Testis (tissue), 3 donors: ENCODE data around the gene DDRGK1. TPM values are rescaled to one million over a fixed set of nuclear protein-coding genes. Genes with fewer than 3 reads are reported as not detected.
"Not testable (repeated sequence)": the region's sequence is repeated elsewhere in the genome, so short reads cannot be mapped to it uniquely, and the experiment has no call there.

ENCODE experiments used
- DNase-seq: peaks from one replicate; pipeline ENCODE4 v3.0.0-alpha.2; 2019
- H3K27ac ChIP-seq, 2 donors: fragments of 200-600 bp; sonication (generic); one replicate each; pipeline ENCODE4 v1.5.1; 2019
- H3K27me3 ChIP-seq: fragments of 200-600 bp; sonication (generic); one replicate; pipeline ENCODE4 v1.5.1; 2019
- H3K36me3 ChIP-seq: fragments of 200-600 bp; sonication (generic); one replicate; pipeline ENCODE4 v1.5.1; 2017; ENCODE audit warnings: low read depth; ENCODE audit errors: missing control alignments
- H3K4me1 ChIP-seq: fragments of 200-600 bp; sonication (generic); one replicate; pipeline ENCODE4 v1.5.1; 2019
- H3K4me3 ChIP-seq, 2 donors: fragments of 200-600 bp; sonication (generic); one replicate each; pipeline ENCODE4 v1.5.1; 2017 to 2019
- H3K9me3 ChIP-seq: fragments of 200-600 bp; sonication (generic); one replicate; pipeline ENCODE4 v1.5.1; 2017
- POLR2A ChIP-seq: fragments of 450-650 bp; IDR thresholded peaks from one replicate; pipeline ENCODE4 v1.6.1; 2017; ENCODE audit warnings: antibody characterized with exemption, mild to moderate bottlenecking, moderate library complexity
- WGBS, 2 donors: methylation state at CpG; one replicate each; pipeline ENCODE4 v1.1.5; 2018; 5-methylcytosine and 5-hydroxymethylcytosine counted together
- intact Hi-C: fragments of 100-400 bp; cut with DNase I; formaldehyde crosslinking; loops from one replicate; pipeline ENCODE4 v1.15.1; 2023; ENCODE audit warnings: low total_unique reads
- polyA plus RNA-seq: library from polyadenylated mRNA; stranded (reverse); fragments of 350-450 nt; fragmentation: Illumina TruSeq; extraction: RNeasy Lipid Tissue Mini Kit (QIAGEN cat#74804); gene quantifications from one replicate; pipeline ENCODE4 v1.2.3, GENCODE V29; 2014; ENCODE audit warnings: low read depth, low replicate concordance; ENCODE audit not compliant: insufficient read depth
- total RNA-seq, 2 donors: library from RNA; depleted of rRNA; stranded (reverse); fragments of >200 nt; gene quantifications; one replicate each; pipeline ENCODE4 v1.2.3, GENCODE V29; 2016
- TF ChIP-seq, protein P1 (sequence below), 3 experiments: fragments of 450-650 bp in 2 of 3; fragments of 200-600 bp in 1 of 3; sonication (generic) in 1 of 3; IDR thresholded peaks; one replicate each; pipeline ENCODE4 v1.5.1; 2016 to 2019; ENCODE audit warnings: antibody characterized with exemption in 3 of 3, mild to moderate bottlenecking in 2 of 3, moderate library complexity in 1 of 3

Gene DDRGK1
- total and polyA plus RNA-seq, 3 donors from 2014 or later = 57.2 to 93.8 (median 78.9) TPM

DNA sequence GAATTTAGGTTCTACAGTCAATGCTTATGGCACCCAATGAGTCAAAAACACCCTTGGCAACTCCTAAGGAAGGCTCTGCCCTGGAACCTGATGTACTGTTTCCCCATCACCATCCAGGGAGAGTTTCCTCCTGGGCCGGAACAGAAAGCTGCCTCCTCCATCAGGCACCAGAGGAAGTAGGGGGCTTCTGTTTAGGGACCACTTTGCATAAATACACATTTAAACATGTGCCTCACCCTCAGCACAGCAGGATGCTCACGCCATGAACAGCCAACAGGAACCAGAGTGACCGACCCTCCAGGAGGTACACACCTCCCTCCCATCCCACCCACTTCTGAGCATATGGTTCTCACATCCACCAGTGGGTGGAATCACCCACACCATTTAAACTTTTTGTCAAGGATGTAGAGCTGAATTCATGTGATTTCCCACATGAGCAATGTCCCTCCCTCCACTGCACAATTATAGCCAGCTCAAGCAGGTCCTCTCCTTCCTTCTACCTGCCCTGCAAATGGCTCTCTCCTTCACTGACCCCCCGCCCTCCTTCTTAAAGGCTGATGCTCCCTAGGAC lies 14.8 kb downstream of the DDRGK1 start:
- H3K9me3 ChIP-seq = no peaks in the 10 kb centered on the region
- H3K4me1 ChIP-seq = no peaks in the 10 kb centered on the region
- no peaks in the 10 kb centered on the region for H3K27me3 ChIP-seq
- DNase-seq = no peak
- no peak overlapping the region for H3K27ac ChIP-seq
- intact Hi-C loops = no loop called here
- H3K4me3 ChIP-seq = no peak overlapping the region
- WGBS, 2 donors = 82 to 85% methylated on average over 4 of the region's 4 CpGs
- H3K36me3 ChIP-seq = peaks cover 4% of the 10 kb centered on the region
- no peak for TF ChIP-seq POLR2A
- TF ChIP-seq, protein P1, sequence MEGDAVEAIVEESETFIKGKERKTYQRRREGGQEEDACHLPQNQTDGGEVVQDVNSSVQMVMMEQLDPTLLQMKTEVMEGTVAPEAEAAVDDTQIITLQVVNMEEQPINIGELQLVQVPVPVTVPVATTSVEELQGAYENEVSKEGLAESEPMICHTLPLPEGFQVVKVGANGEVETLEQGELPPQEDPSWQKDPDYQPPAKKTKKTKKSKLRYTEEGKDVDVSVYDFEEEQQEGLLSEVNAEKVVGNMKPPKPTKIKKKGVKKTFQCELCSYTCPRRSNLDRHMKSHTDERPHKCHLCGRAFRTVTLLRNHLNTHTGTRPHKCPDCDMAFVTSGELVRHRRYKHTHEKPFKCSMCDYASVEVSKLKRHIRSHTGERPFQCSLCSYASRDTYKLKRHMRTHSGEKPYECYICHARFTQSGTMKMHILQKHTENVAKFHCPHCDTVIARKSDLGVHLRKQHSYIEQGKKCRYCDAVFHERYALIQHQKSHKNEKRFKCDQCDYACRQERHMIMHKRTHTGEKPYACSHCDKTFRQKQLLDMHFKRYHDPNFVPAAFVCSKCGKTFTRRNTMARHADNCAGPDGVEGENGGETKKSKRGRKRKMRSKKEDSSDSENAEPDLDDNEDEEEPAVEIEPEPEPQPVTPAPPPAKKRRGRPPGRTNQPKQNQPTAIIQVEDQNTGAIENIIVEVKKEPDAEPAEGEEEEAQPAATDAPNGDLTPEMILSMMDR (IDR thresholded peaks at IDR 0.05) = no peak

DNA sequence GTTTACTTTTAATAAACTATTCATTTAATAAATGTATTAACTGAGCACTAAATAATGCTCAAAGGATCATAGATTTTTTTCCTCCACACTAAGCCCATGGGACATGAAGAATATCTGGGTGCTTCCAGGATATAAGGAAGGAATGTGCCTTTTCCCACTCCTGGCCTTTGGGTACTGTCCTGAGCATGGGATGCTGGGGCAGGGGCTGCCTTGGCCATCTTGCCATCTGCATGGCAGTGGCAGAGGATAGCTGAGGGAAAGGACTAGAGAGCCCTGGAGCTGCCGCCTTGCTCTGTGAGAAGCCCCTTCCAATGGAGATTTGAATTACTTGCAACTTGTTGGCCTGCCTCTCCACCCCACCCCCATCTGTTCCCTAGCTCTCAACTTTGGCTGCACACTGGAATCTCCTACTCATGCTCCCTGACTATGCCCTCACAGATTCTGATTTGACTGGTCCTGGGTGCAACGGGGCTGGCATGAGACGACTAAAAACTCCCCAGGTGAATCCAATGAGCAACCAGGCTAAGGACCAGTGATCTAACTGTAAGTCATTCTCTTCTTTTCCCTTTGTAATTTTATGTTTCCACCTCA lies 15.6 kb downstream of the DDRGK1 start:
- no peak for TF ChIP-seq POLR2A
- TF ChIP-seq, protein P1 (IDR thresholded peaks at IDR 0.05) = no peak
- H3K4me1 ChIP-seq = no peaks in the 10 kb centered on the region
- intact Hi-C loops = no loop called here
- no peak overlapping the region for H3K27ac ChIP-seq
- 78 to 83% methylated on average over 3 of the region's 3 CpGs for WGBS, 2 donors
- H3K9me3 ChIP-seq = no peaks in the 10 kb centered on the region
- no peaks in the 10 kb centered on the region for H3K27me3 ChIP-seq
- no peaks in the 10 kb centered on the region for H3K36me3 ChIP-seq
- DNase-seq = no peak
- H3K4me3 ChIP-seq = no peak overlapping the region

DNA sequence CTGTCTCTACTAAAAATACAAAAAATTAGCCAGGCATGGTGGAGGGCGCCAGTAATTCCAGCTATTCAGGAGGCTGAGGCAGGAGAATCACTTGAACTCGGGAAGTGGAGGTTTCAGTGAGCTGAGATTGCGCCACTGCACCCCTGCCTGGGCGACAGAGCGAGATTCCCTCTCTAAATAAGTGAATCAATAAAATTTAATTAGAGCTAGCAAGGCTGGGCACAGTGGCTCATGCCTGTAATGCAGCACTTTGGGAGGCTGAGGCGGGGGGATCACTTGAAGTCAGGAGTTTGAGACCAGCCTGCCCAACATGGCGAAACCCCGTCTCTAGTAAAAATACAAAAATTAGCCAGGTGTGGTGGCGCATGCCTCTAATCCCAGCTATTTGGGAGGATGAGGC lies 16.6 kb downstream of the DDRGK1 start:
- intact Hi-C loops, H3K4me3 ChIP-seq, H3K4me1 ChIP-seq, DNase-seq, H3K27ac ChIP-seq, H3K27me3 ChIP-seq, H3K36me3 ChIP-seq, H3K9me3 ChIP-seq: not testable (repeated sequence)
- whole genome bisulfite sequencing, 2 donors = 91 to 98% methylated on average over 9 of the region's 9 CpGs

DNA sequence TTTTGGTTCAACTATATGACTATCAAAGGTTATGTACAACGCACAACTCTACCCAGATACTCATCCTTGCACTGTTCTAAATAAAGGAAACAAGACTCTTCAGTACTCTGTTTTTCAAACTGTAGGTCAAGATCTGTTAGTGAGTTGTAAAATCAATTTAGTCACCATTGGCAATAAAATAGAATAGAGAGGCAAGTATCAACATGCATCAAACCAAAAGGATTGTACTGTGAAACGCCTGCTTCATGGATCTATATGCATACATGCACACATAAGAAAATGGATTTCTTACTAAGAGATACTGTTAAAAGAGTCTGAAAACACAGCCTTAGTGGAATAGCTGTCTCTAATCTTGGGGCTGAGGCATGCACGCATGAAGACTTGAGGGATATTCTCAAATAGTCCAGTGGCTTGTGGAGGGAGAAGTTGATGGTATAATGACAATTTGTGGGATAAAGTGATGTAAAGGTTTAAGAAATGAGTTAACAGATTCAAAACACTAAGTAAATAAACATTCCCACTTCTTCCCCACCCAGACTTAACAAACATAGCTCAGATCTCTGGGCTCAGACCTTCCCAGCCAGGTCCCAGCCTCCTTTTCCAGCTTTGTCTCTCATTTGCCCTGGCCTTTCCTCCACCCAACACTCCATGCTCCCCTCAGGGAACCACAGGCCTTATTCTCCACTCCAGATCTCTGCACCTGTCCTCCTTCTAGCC lies 20.4 kb downstream of the DDRGK1 start:
- no peaks in the 10 kb centered on the region for H3K36me3 ChIP-seq
- no peak for DNase-seq
- intact Hi-C loops = no loop called here
- no peaks in the 10 kb centered on the region for H3K9me3 ChIP-seq
- H3K4me3 ChIP-seq = no peak overlapping the region
- 89 to 91% methylated on average over 3 of the region's 3 CpGs for WGBS, 2 donors
- no peaks in the 10 kb centered on the region for H3K27me3 ChIP-seq
- no peaks in the 10 kb centered on the region for H3K4me1 ChIP-seq
- no peak for TF ChIP-seq POLR2A
- TF ChIP-seq, protein P1 (IDR thresholded peaks at IDR 0.05) = no peak
- H3K27ac ChIP-seq = no peak overlapping the region

DNA sequence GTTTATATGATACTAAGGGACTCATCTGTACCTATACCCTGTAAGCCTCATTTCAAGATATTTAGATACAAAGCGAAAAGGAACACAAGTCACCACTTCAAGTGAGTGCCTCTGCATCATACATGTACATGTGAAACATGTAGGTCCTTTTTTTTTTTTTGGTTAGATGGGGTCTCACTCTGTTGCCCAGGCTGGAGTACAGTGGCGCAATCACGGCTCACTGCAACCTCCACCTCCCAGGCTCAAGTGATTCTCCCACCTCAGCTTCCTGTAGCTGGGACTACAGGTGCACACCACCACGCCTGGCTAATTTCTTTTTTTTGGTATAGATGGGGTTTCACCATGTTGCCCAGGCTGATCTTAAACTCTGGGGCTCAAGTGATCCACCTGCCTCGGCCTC lies 22.1 kb downstream of the DDRGK1 start:
- H3K27ac ChIP-seq, H3K4me1 ChIP-seq, H3K9me3 ChIP-seq, intact Hi-C loops, DNase-seq, H3K36me3 ChIP-seq, H3K27me3 ChIP-seq, H3K4me3 ChIP-seq: not testable (repeated sequence)
- WGBS, 2 donors = 96% methylated on average over 5 of the region's 5 CpGs
